Stimulated activated CD4-positive, alpha-beta T cell treated with anti-CD3 and anti-CD28 coated beads, Interleukin-2, amount 100 ng/mL, for 48 hours (primary cell): ENCODE data around the gene ZIM2.

ENCODE experiments used
- DNase-seq, 2 donors: peaks; one replicate each; pipeline ENCODE4 v3.0.0-alpha.2; 2020

The ZIM2 gene

DNA sequence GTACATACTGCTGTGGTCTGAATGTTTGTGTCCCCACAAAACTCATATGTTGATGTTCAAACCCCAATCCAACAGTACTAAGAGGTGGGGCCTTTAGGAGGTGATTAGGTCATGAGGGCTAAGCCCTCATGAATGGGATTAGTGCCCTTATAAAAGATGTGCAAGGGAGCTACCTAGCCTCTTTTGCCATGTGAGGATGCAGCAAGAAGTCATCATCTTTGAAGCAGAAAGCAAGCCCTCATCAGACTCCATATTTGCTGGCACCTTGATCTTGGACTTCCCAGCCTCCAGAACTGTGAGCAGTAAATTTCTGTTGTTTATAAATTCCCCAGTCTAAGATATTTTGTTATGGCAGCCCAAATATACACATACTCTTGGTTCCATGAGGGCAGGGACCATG lies 33.9 kb downstream of the ZIM2 start:
- DNase-seq = no peak

DNA sequence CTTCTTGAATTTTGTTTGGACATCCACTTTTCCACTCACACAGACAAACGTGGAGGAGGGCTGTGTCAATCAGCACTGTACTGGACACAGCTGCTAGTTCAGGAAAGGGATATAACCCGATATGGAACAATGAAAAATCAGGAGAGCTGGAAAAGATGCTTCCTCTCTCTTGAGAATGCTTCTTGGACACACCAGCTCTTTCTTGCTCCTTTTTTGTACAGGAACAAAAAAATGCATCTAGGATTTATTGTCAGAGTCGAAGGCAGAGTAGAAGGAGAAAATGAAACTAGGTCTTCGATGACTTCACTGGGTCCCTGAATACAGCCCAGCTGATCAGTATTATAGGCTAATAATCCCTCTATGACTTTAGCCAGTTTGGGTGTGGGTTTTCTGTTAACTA lies 62.2 kb downstream of the ZIM2 start:
- no peak for DNase-seq

DNA sequence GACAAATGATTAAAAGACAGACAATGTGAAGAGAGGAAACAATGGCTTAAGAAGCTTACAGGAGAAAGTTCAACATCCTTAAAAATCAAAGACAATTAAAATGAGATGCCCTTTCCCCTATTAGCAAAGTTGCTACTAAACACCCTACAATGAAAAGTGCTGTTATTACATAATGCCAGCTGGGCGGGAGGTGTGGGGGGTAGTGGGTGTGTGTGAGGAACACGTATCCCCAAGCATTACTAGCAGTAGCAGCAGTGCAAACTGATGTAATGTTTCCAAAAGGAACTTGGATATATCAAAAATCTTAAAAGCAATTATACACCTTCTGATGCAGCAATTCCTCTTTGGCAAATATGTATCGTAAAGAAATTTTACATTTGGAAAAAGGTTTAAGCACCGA lies 70.9 kb downstream of the ZIM2 start:
- DNase-seq = no peak

DNA sequence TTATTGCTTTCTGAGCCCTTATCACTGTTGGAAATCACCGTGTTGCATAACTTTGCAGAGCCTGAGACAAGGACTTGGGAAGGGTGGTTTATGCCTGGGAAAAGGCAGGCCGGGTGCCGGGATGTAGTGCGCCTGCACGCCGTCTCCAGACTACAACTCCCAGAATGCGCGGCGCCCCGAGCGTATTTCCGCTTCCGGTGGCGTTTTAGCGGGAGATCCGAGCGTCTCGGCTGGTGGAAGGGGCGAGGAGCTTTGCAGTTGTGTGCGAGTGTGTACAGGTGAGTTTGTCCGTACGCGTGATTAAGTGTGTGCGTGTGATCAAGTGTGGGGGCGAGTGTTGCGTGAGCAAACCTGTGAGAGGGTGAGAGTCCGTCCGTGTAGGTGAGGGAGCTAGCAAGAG lies 75.4 kb downstream of the ZIM2 start:
- DNase-seq = peak in 1 of 2 donors; percentile 2

DNA sequence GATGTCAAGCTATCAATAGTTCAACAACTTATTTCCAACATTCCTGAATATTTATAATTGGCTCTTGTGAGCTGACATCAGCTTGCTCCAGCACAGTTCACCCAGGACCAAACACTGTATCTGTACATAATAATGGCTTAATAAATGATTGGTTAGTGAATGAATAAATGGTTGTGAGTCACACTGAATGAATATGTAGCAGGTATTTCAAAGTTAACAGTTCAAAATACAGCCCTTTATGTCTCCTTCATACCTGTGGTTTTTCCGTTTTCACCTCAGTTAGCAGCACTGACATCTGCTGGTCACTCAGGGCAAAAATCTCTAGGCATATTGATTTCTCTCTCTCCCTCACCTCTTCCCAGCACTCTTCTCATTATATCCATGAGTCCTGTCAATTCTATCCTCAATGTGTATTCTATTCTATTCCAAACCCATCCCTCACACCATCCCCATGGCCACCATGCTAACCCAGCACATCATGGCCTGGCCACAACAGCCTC lies 76.3 kb downstream of the ZIM2 start:
- no peak for DNase-seq

DNA sequence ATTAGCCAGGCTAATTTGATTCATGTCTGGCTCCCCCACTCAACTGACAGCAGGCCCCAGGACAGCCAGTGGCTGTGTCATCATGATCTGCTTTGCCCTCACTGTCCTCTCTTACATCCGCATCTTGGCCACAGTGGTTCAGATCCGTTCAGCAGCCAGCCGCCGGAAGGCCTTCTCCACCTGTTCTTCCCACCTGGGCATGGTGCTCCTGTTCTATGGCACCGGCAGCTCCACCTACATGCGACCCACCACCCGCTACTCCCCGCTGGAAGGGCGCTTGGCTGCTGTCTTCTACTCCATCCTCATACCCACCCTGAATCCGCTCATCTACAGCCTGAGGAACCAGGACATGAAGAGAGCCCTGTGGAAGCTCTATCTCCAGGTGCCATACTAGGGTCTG lies 79.7 kb downstream of the ZIM2 start:
- no peak for DNase-seq

DNA sequence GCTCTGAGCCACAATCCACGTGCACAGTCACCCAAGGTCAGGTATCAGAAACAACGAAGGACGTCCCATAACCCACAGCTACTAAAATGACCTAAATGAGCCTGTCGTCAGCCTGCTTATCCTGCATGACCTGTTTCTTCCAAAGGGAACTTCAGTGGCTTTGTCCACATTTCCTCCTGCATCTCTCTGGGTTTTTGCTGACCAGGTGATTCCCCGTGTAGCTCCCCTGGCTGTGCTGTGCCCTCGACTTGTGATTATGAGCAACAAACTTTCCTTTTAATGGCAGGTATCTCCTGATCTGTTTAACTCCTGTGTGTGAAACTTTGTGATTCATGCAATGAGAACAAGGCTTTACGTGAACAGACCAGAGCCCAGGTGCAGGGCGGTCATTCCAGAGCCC lies 81.0 kb downstream of the ZIM2 start:
- no peak for DNase-seq

DNA sequence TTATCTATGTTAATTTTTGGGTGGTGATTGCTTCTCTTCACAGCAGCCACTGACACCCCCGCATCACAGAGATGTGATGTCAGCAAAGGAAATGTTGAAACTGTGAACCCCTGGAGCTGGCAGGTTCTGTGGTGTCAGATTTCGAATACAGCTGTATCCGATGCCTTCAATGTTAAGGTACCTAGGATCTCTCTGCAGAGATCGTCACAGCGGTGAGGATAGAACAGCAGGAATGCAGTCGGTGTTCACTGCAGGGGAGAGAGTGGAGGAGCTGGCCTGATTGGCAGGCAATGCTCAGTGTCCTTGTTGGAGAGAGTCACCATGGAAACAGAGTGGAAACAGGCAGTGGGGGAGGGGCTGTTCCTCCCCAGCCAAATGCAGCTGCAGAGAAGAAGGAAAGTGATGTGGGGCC lies 89.4 kb downstream of the ZIM2 start:
- DNase-seq = no peak

DNA sequence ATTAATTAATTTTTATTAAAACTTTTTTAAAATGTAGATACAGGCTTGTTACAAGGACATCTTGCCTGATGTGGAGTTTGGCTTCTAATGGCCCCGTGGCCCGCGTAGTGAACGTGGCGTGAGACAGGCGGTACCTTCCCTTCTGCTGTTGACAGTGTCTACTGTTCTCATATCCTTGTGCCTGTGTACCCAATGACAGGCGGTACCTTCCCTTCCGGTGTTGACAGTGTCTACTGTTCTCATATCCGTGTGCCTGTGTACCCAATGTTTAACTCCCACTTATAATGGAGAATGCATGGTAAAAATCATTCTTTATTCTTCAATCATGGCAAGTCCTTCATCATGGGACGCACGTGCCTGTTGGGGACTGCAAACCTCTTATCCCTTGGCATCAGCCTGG lies 89.9 kb downstream of the ZIM2 start:
- DNase-seq = no peak

DNA sequence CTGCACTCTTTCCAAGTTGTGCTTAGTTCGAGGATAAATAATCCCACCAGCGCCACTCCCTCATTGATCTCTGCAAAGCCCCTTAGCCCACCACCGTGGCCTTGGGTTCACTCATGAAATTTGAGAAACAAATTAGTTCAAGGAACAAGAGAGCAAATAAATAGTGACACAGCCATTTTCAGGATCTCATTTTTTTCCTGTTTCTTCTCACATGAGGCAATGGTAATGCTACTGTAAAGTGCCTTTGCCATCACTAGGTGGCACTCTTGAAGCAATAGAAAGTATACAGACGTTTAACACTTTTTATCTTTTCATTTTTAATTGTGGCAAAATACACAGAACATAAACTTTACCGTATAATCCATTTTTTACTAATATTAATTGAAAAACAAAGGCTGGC lies 92.1 kb downstream of the ZIM2 start:
- DNase-seq = no peak

DNA sequence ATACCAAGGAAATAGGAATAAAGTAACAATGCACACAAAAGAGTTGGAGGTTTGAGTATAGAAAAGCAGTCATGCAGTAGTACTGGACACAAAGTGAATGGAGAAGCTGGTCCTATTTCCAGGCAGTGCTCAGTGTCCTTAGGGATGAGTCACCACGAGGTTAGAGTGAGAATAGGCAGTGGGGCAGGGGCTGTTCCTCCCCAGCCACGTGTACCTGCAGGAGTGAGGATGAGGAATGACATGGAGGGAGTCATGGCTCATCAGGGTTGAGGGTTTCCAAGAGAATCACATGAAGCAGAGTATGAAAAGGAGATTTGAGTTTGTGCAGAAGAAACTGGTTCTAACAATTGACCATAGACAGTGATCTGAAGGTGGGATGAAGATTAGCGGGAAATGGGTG lies 94.2 kb downstream of the ZIM2 start:
- DNase-seq = no peak

DNA sequence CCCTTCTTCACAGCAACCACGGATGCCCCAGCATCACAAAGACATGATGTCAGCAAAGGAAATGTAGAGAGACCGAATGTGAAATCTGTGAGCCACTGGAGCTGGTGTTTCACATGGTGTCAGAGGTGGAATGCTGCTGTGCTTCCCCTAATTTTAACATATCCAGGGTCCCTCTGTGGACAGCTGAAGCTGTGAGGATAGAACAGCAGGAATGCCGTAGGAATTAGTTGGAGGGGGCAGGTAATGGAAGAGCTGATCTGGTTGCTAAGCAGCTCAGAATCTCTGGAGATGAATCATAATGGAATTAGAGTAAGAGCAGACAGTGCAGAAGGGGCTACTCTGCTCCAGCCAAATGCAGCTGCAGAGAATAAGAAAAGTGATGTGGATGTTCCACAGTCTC lies 100.0 kb downstream of the ZIM2 start:
- DNase-seq = no peak

DNA sequence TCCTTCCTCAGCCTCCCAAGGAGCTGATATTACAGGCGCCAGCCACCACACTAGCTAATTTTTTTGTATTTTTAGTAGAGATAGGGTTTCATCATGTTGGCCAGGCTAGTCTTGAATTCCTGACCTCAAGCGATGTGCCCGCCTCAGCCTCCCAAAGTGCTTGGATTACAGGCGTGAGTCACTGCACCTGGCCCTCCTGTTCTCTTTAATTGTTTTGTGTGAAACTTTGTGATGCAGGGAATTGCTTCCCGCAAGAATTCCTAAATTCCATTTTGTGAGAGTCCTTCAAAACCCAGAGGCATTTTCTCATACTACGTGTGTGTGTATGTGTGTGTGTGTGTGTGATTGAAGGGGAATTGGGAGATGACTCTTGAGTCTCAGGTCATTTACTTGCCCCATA lies 104.0 kb downstream of the ZIM2 start:
- no peak for DNase-seq

DNA sequence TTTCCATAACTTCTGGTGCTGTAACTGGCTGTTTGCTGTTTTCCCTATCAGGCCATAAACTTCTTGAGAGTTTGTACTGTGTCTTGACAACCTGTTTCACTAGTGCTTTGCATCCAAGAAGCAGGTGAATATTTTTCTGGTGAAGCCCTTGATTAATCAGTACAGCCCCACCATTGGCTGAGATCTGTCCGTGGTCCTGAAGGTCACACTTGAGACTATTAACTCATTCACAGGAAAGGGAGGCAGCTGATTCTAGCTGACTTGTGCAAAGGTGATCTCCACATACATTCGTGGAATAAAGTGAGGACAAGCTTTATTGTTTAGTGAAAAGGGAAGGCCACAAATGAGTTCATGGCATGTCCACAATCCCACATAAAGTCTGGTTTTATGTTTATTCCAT lies 107.5 kb downstream of the ZIM2 start:
- no peak for DNase-seq

DNA sequence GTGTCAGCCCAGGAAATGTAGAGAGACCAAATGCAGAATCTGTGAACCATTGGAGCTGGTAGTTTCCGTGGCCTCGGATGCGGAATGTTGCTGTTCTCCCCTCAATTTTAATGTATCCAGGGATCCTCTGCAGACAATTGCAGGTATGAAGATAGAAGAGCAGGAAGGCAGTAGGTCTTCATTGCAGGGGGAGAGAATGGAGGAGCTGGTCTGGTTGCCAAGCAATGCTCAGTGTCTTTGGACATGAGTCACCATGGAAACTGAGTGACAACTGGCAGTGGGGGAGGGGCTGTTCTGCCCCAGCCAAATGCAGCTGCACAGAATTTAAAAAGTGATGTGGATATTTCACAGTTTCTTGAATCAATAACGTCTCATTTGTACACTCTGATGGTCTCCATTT lies 112.8 kb downstream of the ZIM2 start:
- DNase-seq = no peak

DNA sequence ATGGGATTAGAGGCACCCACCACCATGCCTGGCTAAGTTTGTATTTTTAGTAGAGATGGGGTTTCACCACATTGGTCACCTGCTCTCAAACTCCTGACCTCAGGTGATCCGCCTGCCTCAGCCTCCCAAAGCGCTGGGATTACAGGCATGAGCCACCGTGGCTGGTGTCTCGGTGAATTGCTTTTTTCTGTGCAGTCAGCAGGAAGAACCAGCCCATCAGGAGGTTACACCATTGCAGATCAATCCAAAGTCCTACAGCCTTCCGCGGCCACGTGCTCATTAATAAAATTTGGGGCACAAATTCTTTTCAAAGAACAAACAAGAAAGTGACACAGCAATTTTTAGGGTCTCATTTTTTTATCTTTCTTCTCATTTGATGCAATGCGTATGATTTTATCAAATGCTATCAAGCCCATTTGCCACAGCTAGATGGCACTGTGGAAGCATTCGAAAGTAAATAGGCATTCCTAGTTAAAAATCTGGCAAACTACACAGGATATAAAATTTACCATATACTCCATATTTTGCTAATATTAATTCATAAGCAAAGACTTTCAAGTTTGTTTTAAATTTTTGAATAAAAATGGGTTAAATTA lies 114.6 kb downstream of the ZIM2 start:
- no peak for DNase-seq
